Fibroblast of lung (primary cell): ENCODE measurements around the gene AIMP1.

Experiments used
- EZH2 ChIP-seq: IDR thresholded peaks from 2 replicates; pipeline ENCODE4 v1.5.1; 2012; ENCODE audit warnings: low read length, control low read depth, mild to moderate bottlenecking; ENCODE audit errors: missing control alignments
- TF ChIP-seq, protein P1 (sequence below), 2 donors: IDR thresholded peaks in 1 of 2; conservative IDR thresholded peaks in 1 of 2; 1 replicate in 1 of 2; 2 replicates in 1 of 2; pipeline ENCODE4 v1.5.1; 2011 to 2012; ENCODE audit warnings: low read length in 2 of 2, control low read depth in 1 of 2, inconsistent platforms in 1 of 2, low read depth in 1 of 2, mild to moderate bottlenecking in 1 of 2

DNA sequence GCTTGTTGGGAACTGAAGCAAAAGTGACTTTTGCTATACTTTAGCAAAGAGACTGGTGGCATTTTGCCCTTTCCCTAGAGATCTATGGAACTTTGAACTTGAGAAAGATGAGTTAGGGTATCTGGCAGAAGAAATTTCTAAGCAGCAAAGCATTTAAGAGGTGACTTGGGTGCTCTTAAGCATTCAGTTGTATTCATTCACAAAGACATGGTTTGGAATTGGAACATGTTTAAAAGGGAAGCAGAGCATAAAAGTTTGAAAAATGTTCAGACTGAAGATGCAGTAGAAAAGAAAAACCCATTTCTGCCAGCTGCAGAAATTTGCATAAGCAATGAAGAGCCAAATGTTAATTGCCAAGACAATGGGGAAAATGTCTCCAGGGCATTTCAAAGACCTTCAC is 21.6 kb downstream of the AIMP1 start:
- TF ChIP-seq, protein P1, sequence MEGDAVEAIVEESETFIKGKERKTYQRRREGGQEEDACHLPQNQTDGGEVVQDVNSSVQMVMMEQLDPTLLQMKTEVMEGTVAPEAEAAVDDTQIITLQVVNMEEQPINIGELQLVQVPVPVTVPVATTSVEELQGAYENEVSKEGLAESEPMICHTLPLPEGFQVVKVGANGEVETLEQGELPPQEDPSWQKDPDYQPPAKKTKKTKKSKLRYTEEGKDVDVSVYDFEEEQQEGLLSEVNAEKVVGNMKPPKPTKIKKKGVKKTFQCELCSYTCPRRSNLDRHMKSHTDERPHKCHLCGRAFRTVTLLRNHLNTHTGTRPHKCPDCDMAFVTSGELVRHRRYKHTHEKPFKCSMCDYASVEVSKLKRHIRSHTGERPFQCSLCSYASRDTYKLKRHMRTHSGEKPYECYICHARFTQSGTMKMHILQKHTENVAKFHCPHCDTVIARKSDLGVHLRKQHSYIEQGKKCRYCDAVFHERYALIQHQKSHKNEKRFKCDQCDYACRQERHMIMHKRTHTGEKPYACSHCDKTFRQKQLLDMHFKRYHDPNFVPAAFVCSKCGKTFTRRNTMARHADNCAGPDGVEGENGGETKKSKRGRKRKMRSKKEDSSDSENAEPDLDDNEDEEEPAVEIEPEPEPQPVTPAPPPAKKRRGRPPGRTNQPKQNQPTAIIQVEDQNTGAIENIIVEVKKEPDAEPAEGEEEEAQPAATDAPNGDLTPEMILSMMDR (conservative IDR thresholded peaks at IDR 0.05 in 1 of 2, IDR thresholded peaks at IDR 0.05 in 1 of 2; ENCODE audit: low read depth in 1 of 2, low read length in 2 of 2) = no peak
- TF ChIP-seq EZH2 = no peak
